Keratinocyte (primary cell): Measurements from ENCODE around the gene DPP9. TPM values are rescaled to one million over a fixed set of nuclear protein-coding genes. Genes with fewer than 3 reads are reported as not detected.

Experiments used
- DNase-seq: peaks from one replicate; pipeline ENCODE4 v3.0.0-alpha.2; 2011; ENCODE audit warnings: low read depth, missing footprints, low spot score
- FAIRE-seq: peaks from 2 replicates; lab custom pipeline; 2011; peaks lifted over from hg19 to GRCh38; lab: Jason Lieb, UNC
- H2AFZ ChIP-seq: 2 replicates; pipeline ENCODE4 v1.6.0; 2012; ENCODE audit warnings: low read length, control low read depth, inconsistent platforms; ENCODE audit not compliant: control insufficient read depth
- H3K27ac ChIP-seq: 2 replicates; pipeline ENCODE4 v1.5.1; 2011; ENCODE audit warnings: low read length; ENCODE audit not compliant: control insufficient read depth, insufficient read depth
- H3K27me3 ChIP-seq: 3 replicates; pipeline ENCODE4 v1.6.0; 2011; ENCODE audit warnings: low read length; ENCODE audit not compliant: control insufficient read depth, insufficient read depth; ENCODE audit errors: extremely low read depth
- H3K36me3 ChIP-seq, 2 experiments: 2 replicates in 1 of 2; 3 replicates in 1 of 2; pipeline ENCODE4 v1.5.1; 2011; ENCODE audit warnings: low read length in 2 of 2, mild to moderate bottlenecking in 1 of 2; ENCODE audit not compliant: control insufficient read depth in 2 of 2, insufficient read depth in 2 of 2; ENCODE audit errors: extremely low read depth in 1 of 2
- H3K4me1 ChIP-seq: 3 replicates; pipeline ENCODE4 v1.5.1; 2011; ENCODE audit warnings: low read length; ENCODE audit not compliant: control insufficient read depth, insufficient read depth; ENCODE audit errors: extremely low read depth
- H3K4me2 ChIP-seq: 3 replicates; pipeline ENCODE4 v1.6.0; 2011; ENCODE audit warnings: low read depth, low read length; ENCODE audit not compliant: control insufficient read depth, insufficient read depth; ENCODE audit errors: extremely low read depth
- H3K4me3 ChIP-seq, 3 experiments: fragments of 200-600 bp in 1 of 3; sonication (generic) in 1 of 3; 2 replicates in 2 of 3; 3 replicates in 1 of 3; pipeline ENCODE4 v1.5.1; 2011 to 2016; ENCODE audit warnings: low read length in 3 of 3, mild to moderate bottlenecking in 3 of 3, control low read depth in 2 of 3, inconsistent platforms in 1 of 3, low read depth in 1 of 3, mixed read lengths in 1 of 3, mixed run types in 1 of 3, moderate library complexity in 1 of 3; ENCODE audit not compliant: control insufficient read depth in 2 of 3, insufficient read depth in 2 of 3; ENCODE audit errors: extremely low read depth in 1 of 3
- H3K79me2 ChIP-seq: 2 replicates; pipeline ENCODE4 v1.6.0; 2012; ENCODE audit warnings: low read length; ENCODE audit not compliant: control insufficient read depth, insufficient read depth
- H3K9ac ChIP-seq: 3 replicates; pipeline ENCODE4 v1.6.0; 2011; ENCODE audit warnings: low read length; ENCODE audit not compliant: control insufficient read depth, insufficient read depth; ENCODE audit errors: extremely low read depth
- H3K9me1 ChIP-seq: 3 replicates; pipeline ENCODE4 v1.6.0; 2011; ENCODE audit warnings: low read length; ENCODE audit not compliant: control insufficient read depth, insufficient read depth; ENCODE audit errors: extremely low read depth
- H3K9me3 ChIP-seq: 2 replicates; pipeline ENCODE4 v1.5.1; 2012; ENCODE audit warnings: low read depth, low read length; ENCODE audit not compliant: control insufficient read depth
- H4K20me1 ChIP-seq: 3 replicates; pipeline ENCODE4 v1.6.0; 2011; ENCODE audit warnings: low read length; ENCODE audit not compliant: control insufficient read depth, insufficient read depth; ENCODE audit errors: extremely low read depth
- CTCF ChIP-seq, 3 experiments: IDR thresholded peaks in 1 of 3; conservative IDR thresholded peaks in 1 of 3; optimal IDR thresholded peaks in 1 of 3; 2 replicates in 2 of 3; 3 replicates in 1 of 3; pipeline versions ENCODE3 to v1.5.1; 2011; ENCODE audit warnings: low read length in 3 of 3, mild to moderate bottlenecking in 3 of 3, moderate library complexity in 2 of 3, control low read depth in 1 of 3, inconsistent platforms in 1 of 3; ENCODE audit not compliant: insufficient read depth in 2 of 3; ENCODE audit errors: extremely low read depth in 1 of 3
- EZH2 ChIP-seq: IDR thresholded peaks from one replicate; pipeline ENCODE4 v1.6.1; 2012; ENCODE audit warnings: inconsistent platforms, mild to moderate bottlenecking, low read length, moderate library complexity
- dilution Hi-C: fragments of 300-500 bp; cut with MboI; formaldehyde crosslinking; loops from one replicate; pipeline ENCODE4 v1.7.0; 2020; ENCODE audit warnings: low sequenced_read_pairs; ENCODE audit not compliant: extremely low pct_ligation_motif_present
- polyA plus RNA-seq, 5 experiments: library from polyadenylated mRNA; depleted of rRNA in 3 of 5; stranded (reverse) in 3 of 5; stranded (forward) in 1 of 5; unstranded in 1 of 5; fragments of >200 nt; gene quantifications; 1 replicate in 1 of 5; 2 replicates in 3 of 5; 3 replicates in 1 of 5; pipeline versions ENCODE4 v1.2.1 to v1.2.3, GENCODE V29; 2011 to 2012; ENCODE audit warnings: missing spikeins in 2 of 5, low read depth in 1 of 5, low replicate concordance in 1 of 5

Gene DPP9
- polyA plus RNA-seq, 1 donor (not counting 4 experiments of a cell fraction or from before 2014, with no cell fraction given): 19.2 TPM

GRCh38 chr19:4678881-4679790 is 44.5 kb downstream of the DPP9 start:
- FAIRE-seq: no peak

DNA sequence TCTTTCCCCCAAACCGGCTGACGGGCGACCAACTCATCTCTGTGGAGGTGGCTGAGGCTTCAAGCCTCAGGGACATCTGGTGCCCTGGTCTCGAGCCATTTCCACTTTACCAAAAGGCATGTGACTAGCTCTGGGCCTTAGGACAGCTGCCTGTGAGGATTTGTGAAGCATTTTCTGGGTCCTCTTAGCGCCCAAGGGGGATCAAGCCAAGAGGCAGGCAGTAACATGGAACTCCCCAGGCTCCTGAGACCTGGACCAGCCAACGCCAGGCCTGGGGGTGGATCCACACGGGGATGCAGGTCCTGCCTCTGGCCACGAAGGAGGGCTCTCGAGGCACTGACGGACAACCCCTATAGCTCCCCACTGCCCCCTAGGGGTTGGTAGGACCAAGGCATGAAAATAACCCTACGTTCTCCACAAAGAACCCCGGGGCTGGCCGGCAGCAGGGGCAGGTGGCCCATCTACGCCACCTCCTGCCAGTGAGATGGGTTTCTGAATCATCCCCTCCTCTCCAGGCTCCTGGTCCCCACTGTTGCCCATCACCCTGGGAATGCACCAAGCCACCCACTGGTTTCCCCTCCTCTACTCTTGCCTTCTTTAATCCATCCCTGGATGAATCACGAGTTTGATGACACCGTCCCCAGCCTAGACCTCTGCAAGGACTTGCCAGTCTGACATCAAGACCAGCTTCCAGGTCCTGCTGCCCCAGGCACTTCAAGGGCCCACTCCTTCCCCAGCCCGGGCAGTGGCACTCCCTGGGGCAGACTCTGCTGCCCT is 46.5 kb downstream of the DPP9 start:
- dilution Hi-C loops: no loop called here
- Histone ChIP-seq H3K4me2 (no peak overlapping the region), H4K20me1 (no peaks in the 10 kb centered on the region), H3K9ac (no peak overlapping the region), H3K9me1 (no peaks in the 10 kb centered on the region), H3K4me1 (no peaks in the 10 kb centered on the region), H3K36me3 (peaks cover 29 to 31% of the 10 kb centered on the region in 2 experiments), H3K27me3 (no peaks in the 10 kb centered on the region), H3K9me3 (no peaks in the 10 kb centered on the region), H3K27ac (no peak overlapping the region), H3K4me3 (no peak overlapping the region), H2AFZ (no peak overlapping the region), H3K79me2 (no peaks in the 10 kb centered on the region)
- DNase-seq (no peak), FAIRE-seq (no peak)
- peak; percentile 52 to 73 (median 61) for TF ChIP-seq CTCF (optimal IDR thresholded peaks at IDR 0.05 in 1 of 3, IDR thresholded peaks at IDR 0.05 in 1 of 3, conservative IDR thresholded peaks at IDR 0.05 in 1 of 3; ENCODE audit: extremely low read depth in 1 of 3, insufficient read depth in 2 of 3, low read length in 3 of 3)
- no peak for TF ChIP-seq EZH2

More at GRCh38 chr19:4678881-4679790, 44.5 kb downstream of the DPP9 start:
- H3K4me3 ChIP-seq: no peak overlapping the region
- no peaks in the 10 kb centered on the region for H3K9me1 ChIP-seq
- no peak for TF ChIP-seq CTCF (optimal IDR thresholded peaks at IDR 0.05 in 1 of 3, IDR thresholded peaks at IDR 0.05 in 1 of 3, conservative IDR thresholded peaks at IDR 0.05 in 1 of 3; ENCODE audit: extremely low read depth in 1 of 3, insufficient read depth in 2 of 3, low read length in 3 of 3)
- no peak for TF ChIP-seq EZH2
- no peak for DNase-seq
- H2AFZ ChIP-seq: no peak overlapping the region
- no peaks in the 10 kb centered on the region for H3K9me3 ChIP-seq
- no peaks in the 10 kb centered on the region for H3K79me2 ChIP-seq
- no peak overlapping the region for H3K4me2 ChIP-seq
- peaks cover 41 to 45% of the 10 kb centered on the region in 2 experiments for H3K36me3 ChIP-seq
- H4K20me1 ChIP-seq: no peaks in the 10 kb centered on the region
- H3K9ac ChIP-seq: no peak overlapping the region
- H3K4me1 ChIP-seq: no peaks in the 10 kb centered on the region
- H3K27ac ChIP-seq: no peak overlapping the region
- dilution Hi-C loops: no loop called here
- no peaks in the 10 kb centered on the region for H3K27me3 ChIP-seq
